SH-SY5Y (cell line): ENCODE measurements around the gene TMEM45A.

Experiments used
- GATA2 ChIP-seq: IDR thresholded peaks from 2 replicates; pipeline ENCODE4 v1.6.1; 2011; ENCODE audit warnings: mild to moderate bottlenecking, low read depth, low read length
- GATA3 ChIP-seq: IDR thresholded peaks from 2 replicates; pipeline ENCODE4 v1.6.1; 2011; ENCODE audit warnings: low read depth, mild to moderate bottlenecking, low read length, moderate library complexity

DNA sequence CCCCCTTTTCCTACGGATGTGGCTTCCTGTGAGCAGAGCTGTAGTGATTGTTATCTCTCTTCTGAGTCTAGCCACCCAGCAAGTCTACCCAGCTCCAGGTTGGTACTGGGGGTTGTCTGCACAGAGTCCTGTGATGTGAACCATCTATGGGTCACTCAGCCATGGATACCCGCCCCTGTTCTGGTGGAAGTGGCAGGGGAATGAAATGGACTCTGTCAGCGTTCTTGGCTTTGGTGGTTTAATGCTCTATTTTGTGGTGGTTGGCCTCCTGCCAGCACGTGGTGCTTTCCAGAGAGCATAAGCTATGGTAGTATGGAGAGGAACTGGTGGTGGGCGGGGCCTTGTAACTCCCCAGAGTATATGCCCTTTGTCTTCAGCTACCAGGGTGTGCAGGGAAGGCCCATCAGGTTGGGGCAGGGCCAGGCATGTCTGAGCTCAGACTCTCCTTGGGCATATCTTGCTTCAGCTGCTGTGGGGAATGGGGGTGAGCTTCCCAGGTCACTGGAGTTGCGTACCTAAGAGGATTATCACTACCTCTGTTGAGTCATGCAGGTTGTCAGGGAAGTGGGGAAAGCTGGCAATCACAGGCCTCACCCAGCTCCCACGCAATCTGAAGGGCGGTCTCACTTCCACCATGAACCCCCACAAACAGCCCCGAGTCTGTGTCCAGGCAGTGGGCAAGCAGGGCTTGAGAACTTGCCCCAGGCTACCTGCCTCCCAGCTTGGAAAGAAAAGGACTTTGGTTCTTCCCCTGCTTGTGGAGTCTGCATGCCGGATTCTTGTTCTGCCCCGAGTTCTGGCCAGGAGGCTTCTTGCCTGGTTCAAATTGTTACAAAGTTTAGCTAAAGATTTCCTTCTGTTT, 108.0 kb downstream of the TMEM45A start:
- TF ChIP-seq GATA2 (no peak), GATA3 (no peak)
